Measurements from ENCODE around the gene PRC1. TPM values are rescaled to one million over a fixed set of nuclear protein-coding genes. Genes with fewer than 3 reads are reported as not detected.

Gene PRC1
- total and polyA plus RNA-seq, 2 of the 13 experiments (the other 11 are each of a cell fraction or from before 2014, with no cell fraction given): 137 to 162 TPM

GRCh38 chr15:90954712-90955623 is 39.4 kb downstream of the PRC1 start, which contains the start of gene RCCD1 (continued):
- TF ChIP-seq PRDM15 (CRISPR knock-in tag; IDR thresholded peaks at IDR 0.05): peak; percentile 50
- peak; percentile 63; the same call in 1 of the 2 replicates for TF ChIP-seq MEF2D (CRISPR knock-in tag; IDR thresholded peaks at IDR 0.05)
- TF ChIP-seq ZNF496 (CRISPR knock-in tag; IDR thresholded peaks at IDR 0.05; ENCODE audit: insufficient replicate concordance): no peak
- TF ChIP-seq NFATC3 (CRISPR knock-in tag; IDR thresholded peaks at IDR 0.05): 0 out of 2 replicates have a peak, but pooled peaks have one; percentile 16
- TF ChIP-seq ASH2L (IDR thresholded peaks at IDR 0.05; ENCODE audit: insufficient read length, low read depth, low read length): peak; percentile 83
- 0 out of 2 replicates have a peak, but pooled peaks have one; percentile 44 for TF ChIP-seq ZNF180 (CRISPR knock-in tag; IDR thresholded peaks at IDR 0.05; ENCODE audit: borderline replicate concordance, low read depth)
- peak; percentile 48; the same call in 1 of the 2 replicates for TF ChIP-seq ELF3 (CRISPR knock-in tag; IDR thresholded peaks at IDR 0.05)
- TF ChIP-seq ZNF775 (CRISPR knock-in tag; IDR thresholded peaks at IDR 0.05; ENCODE audit: borderline replicate concordance): no peak
- 0 out of 2 replicates have a peak, but pooled peaks have one; percentile 17 for TF ChIP-seq ZNF747 (CRISPR knock-in tag; IDR thresholded peaks at IDR 0.05; ENCODE audit: borderline replicate concordance)
- TF ChIP-seq ZNF782 (CRISPR knock-in tag; IDR thresholded peaks at IDR 0.05; ENCODE audit: borderline replicate concordance): no peak
- peak; percentile 92 for TF ChIP-seq ZNF546 (CRISPR knock-in tag; conservative IDR thresholded peaks at IDR 0.05)
- TF ChIP-seq HES4 (CRISPR knock-in tag; IDR thresholded peaks at IDR 0.05; ENCODE audit: borderline replicate concordance): peak; percentile 56; the same call in 1 of the 2 replicates
- peak; percentile 55; the same call in 1 of the 2 replicates for TF ChIP-seq IKZF5 (CRISPR knock-in tag; IDR thresholded peaks at IDR 0.05)
- no peak for TF ChIP-seq ZNF143 (CRISPR knock-in tag; IDR thresholded peaks at IDR 0.05)
- TF ChIP-seq ZNF331 (CRISPR knock-in tag; IDR thresholded peaks at IDR 0.05): no peak
- TF ChIP-seq ZNF547 (CRISPR knock-in tag; IDR thresholded peaks at IDR 0.05): peak; percentile 74; the same call in 1 of the 2 replicates
- TF ChIP-seq KMT2A (CRISPR knock-in tag; IDR thresholded peaks at IDR 0.05): peak; percentile 29; the same call in 1 of the 2 replicates
- TF ChIP-seq ZFP91 (CRISPR knock-in tag; IDR thresholded peaks at IDR 0.05; ENCODE audit: borderline replicate concordance): peak; percentile 86; the same call in 1 of the 2 replicates

Data from HepG2 (cell line).